Tibial nerve (tissue), 4 donors: ENCODE results near the gene TRIM27.

Source experiments
- EP300 ChIP-seq, 2 donors: sonication (generic); formaldehyde crosslinking; IDR thresholded peaks; one replicate each; pipeline ENCODE4 v1.6.1; 2017; ENCODE audit warnings: antibody characterized with exemption in 2 of 2, mild to moderate bottlenecking in 1 of 2
- POLR2A ChIP-seq, 2 donors: fragments of 450-650 bp; IDR thresholded peaks; one replicate each; pipeline ENCODE4 v1.6.1; 2017; ENCODE audit warnings: antibody characterized with exemption in 2 of 2, mild to moderate bottlenecking in 2 of 2, moderate library complexity in 2 of 2
- TF ChIP-seq, protein P1 (sequence below), 5 experiments: fragments of 200-600 bp in 3 of 5; fragments of 450-650 bp in 2 of 5; sonication (generic) in 3 of 5; IDR thresholded peaks; one replicate each; pipeline ENCODE4 v1.5.1; 2016 to 2019; ENCODE audit warnings: antibody characterized with exemption in 5 of 5, mild to moderate bottlenecking in 3 of 5, moderate library complexity in 2 of 5

DNA sequence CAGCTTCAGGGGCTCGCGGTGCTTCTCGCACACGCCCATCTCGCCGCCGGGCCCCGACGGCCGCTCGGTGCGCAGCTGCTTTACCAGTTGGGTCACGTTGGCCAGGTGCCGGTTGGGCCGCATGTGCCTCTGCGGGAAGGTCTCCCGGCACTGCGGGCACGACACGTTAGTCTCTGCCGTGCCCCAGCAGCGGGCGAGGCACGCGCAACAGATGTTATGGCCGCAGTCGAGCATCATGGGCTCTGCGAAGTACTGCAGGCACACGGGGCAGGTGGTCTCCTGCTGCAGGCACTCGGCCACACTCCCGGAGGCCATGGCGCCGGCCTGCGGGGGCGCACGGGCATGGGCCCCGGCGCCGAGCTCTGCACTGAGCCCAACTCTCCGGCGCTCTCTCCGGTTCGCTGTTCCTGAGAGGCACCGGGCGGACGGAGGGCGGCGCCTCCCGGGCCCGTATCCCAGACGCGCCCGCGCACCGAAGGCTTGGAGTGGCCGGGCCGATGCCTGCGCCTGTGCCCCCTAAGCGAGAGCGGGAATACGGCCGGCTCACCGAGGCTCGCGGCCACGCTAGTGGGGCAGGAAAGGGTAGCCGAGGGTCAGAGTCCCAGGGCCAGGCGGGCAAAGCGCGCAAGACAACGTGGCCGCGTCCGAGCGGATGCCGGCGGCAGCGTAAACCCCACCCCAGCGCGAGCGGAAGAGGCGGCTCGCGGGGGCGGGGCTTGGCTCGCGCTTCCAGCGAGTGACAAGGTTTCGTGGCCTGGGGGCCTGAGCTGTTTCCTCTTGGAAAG is at the start of gene TRIM27:
- TF ChIP-seq, protein P1, sequence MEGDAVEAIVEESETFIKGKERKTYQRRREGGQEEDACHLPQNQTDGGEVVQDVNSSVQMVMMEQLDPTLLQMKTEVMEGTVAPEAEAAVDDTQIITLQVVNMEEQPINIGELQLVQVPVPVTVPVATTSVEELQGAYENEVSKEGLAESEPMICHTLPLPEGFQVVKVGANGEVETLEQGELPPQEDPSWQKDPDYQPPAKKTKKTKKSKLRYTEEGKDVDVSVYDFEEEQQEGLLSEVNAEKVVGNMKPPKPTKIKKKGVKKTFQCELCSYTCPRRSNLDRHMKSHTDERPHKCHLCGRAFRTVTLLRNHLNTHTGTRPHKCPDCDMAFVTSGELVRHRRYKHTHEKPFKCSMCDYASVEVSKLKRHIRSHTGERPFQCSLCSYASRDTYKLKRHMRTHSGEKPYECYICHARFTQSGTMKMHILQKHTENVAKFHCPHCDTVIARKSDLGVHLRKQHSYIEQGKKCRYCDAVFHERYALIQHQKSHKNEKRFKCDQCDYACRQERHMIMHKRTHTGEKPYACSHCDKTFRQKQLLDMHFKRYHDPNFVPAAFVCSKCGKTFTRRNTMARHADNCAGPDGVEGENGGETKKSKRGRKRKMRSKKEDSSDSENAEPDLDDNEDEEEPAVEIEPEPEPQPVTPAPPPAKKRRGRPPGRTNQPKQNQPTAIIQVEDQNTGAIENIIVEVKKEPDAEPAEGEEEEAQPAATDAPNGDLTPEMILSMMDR (IDR thresholded peaks at IDR 0.05), result peak in 3 of 5 experiments; percentile 10 to 46 (median 23)
- peak in 1 of 2 donors; percentile 97 for TF ChIP-seq EP300 (IDR thresholded peaks at IDR 0.05)
- TF ChIP-seq POLR2A (IDR thresholded peaks at IDR 0.05), result peak; percentile 71 to 84
